T-helper 1 cell treated with Interleukin-12 subunit alpha and Interleukin-12 subunit beta and Interleukin-4 antibody, amounts not matched to agents 30 ng/mL and 1 ng/mL, for 36 hours (primary cell): ENCODE measurements around the gene TCF25. TPM values are rescaled to one million over a fixed set of nuclear protein-coding genes. Genes with fewer than 3 reads are reported as not detected.

Experiments used
- total RNA-seq: library from RNA; stranded (reverse); gene quantifications from 2 replicates; pipeline ENCODE4 v1.2.3, GENCODE V29; 2022

Gene TCF25
- total RNA-seq, 1 donor from 2014 or later: 215 TPM

Other genes with a start within 250 kb of the TCF25 start
- gene CHMP1A, start 215.9 kb upstream of the TCF25 start, total RNA-seq: 96.3 and 107 TPM in 2 replicates
- 14.2 and 15.1 TPM in 2 replicates for gene SPATA33, start 215.8 kb upstream of the TCF25 start, total RNA-seq
- 81.6 and 85.1 TPM in 2 replicates for gene CDK10, start 186.9 kb upstream of the TCF25 start, total RNA-seq
- gene SPATA2L, start 171.9 kb upstream of the TCF25 start, total RNA-seq: 6.5 and 8.2 TPM in 2 replicates
- 10.7 and 12.0 TPM in 2 replicates for gene VPS9D1, start 152.7 kb upstream of the TCF25 start, total RNA-seq
- gene ZNF276, start 152.1 kb upstream of the TCF25 start, total RNA-seq: 68.5 and 71.1 TPM in 2 replicates
- 128 and 138 TPM in 2 replicates for gene FANCA, start 56.9 kb upstream of the TCF25 start, total RNA-seq
- 0.61 and 1.2 TPM in 2 replicates for gene SPIRE2, start 45.1 kb upstream of the TCF25 start, total RNA-seq
- 9.1 and 9.5 TPM in 2 replicates for gene MC1R, start 45.3 kb downstream of the TCF25 start, total RNA-seq
- 6.6 TPM in 2 replicates for gene TUBB3, start 49.8 kb downstream of the TCF25 start, total RNA-seq
- 33.5 and 38.9 TPM in 2 replicates for gene DEF8, start 75.2 kb downstream of the TCF25 start, total RNA-seq
- gene DBNDD1, start 145.9 kb downstream of the TCF25 start, total RNA-seq: 0.22 and 0.41 TPM in 2 replicates
- gene PRDM7, start 203.7 kb downstream of the TCF25 start, total RNA-seq: not detected in 2 replicates